Measurements from ENCODE around the gene MBNL2.

- no peak for TF ChIP-seq CTCF (conservative IDR thresholded peaks at IDR 0.05; ENCODE audit: low read length)
- no peak for TF ChIP-seq EZH2phosphoT487 (IDR thresholded peaks at IDR 0.05; ENCODE audit: borderline replicate concordance, low read depth, low read length)
Observed at GRCh38 chr13:97266332-97266731, 44.2 kb downstream of the MBNL2 start.

All from OCI-LY7 (cell line).